Smooth muscle cell of trachea (primary cell): ENCODE results near the gene CT45A10. TPM values are rescaled to one million over a fixed set of nuclear protein-coding genes. Genes with fewer than 3 reads are reported as not detected.

Source experiments
- total RNA-seq: library from RNA; depleted of rRNA; stranded (reverse); fragments of >200 nt; gene quantifications from 2 replicates; pipeline ENCODE4 v1.2.1, GENCODE V29; 2014

CT45A10 gene, protein sequence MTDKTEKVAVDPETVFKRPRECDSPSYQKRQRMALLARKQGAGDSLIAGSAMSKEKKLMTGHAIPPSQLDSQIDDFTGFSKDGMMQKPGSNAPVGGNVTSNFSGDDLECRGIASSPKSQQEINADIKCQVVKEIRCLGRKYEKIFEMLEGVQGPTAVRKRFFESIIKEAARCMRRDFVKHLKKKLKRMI
- total RNA-seq = not detected in 2 replicates

DNA sequence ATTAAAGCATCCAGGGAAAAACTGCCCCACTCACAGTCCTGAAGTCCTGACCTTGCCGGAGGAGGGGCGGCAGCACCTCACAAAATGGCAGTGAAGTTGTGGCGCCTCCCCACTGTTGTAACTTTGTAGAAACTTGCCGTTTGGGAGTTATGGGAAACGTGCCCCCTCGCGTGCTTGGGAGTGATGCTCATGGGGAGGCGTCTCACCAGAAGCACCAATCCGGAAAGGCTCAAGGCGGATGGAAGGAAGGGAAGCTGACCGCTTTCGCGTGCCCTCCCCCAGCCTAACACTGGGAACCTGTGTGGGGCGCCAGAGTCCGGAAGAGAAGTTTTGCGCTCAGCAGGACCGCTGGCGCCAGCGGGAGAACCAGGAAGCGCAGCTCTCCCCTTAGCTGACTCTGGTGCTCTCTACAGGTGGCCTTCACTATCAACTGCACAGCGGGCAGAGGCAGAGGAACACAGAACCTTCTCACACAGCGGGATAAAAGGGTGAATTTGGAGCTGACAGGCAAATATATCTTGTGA lies at the start of gene CT45A10, which contains the start of gene SAGE1:
CT45A10 (minus strand) TSS at position 151 of the 524 bp plus-strand sequence. CDS start 8,100 bp downstream, outside the sequence.
SAGE1 (plus strand) TSS at position 423 of the 524 bp plus-strand sequence. CDS start 2,527 bp downstream, outside the sequence.

DNA sequence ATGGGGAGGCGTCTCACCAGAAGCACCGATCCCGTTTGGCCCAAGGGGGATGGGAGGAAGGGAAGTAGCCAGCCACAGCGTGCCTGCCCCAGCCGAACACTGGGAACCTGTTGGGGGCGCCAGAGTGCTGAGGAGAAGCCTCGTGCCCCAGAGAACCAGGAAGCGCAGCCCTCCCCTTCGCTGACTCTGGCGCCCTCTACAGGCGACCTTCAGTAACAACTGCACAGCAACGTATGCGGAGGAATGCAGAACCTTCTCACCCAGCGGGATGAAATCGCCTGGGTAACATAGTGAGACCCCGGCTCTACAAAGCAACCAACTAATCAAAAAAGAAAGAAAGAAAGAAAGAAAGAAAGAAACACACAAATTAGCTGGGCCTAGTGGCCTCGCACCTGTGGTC lies 21.5 kb downstream of the CT45A10 start, which contains the start of gene CT45A9:
CT45A9 (minus strand) TSS at position 101 of the 400 bp plus-strand sequence. CDS start 3,751 bp downstream, outside the sequence.

DNA sequence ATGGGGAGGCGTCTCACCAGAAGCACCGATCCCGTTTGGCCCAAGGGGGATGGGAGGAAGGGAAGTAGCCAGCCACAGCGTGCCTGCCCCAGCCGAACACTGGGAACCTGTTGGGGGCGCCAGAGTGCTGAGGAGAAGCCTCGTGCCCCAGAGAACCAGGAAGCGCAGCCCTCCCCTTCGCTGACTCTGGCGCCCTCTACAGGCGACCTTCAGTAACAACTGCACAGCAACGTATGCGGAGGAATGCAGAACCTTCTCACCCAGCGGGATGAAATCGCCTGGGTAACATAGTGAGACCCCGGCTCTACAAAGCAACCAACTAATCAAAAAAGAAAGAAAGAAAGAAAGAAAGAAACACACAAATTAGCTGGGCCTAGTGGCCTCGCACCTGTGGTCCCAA lies 38.8 kb downstream of the CT45A10 start, which contains the start of gene CT45A8:
CT45A8 (minus strand) TSS at position 101 of the 400 bp plus-strand sequence. CDS start 3,755 bp downstream, outside the sequence.

DNA sequence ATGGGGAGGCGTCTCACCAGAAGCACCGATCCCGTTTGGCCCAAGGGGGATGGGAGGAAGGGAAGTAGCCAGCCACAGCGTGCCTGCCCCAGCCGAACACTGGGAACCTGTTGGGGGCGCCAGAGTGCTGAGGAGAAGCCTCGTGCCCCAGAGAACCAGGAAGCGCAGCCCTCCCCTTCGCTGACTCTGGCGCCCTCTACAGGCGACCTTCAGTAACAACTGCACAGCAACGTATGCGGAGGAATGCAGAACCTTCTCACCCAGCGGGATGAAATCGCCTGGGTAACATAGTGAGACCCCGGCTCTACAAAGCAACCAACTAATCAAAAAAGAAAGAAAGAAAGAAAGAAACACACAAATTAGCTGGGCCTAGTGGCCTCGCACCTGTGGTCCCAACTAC lies 56.1 kb downstream of the CT45A10 start, which contains the start of gene CT45A7:
CT45A7 (minus strand) TSS at position 101 of the 400 bp plus-strand sequence. CDS start 3,747 bp downstream, outside the sequence.

Other genes with a start within 250 kb of the CT45A10 start
- not detected in 2 replicates for gene CT45A1, start 179.8 kb downstream of the CT45A10 start, total RNA-seq
- not detected in 2 replicates for gene CT45A3, start 125.3 kb downstream of the CT45A10 start, total RNA-seq
- not detected in 2 replicates for gene CT45A5, start 107.9 kb downstream of the CT45A10 start, total RNA-seq
- gene CT45A6, start 90.7 kb downstream of the CT45A10 start, total RNA-seq = not detected in 2 replicates
- not detected in 2 replicates for gene CT45A2, start 73.4 kb downstream of the CT45A10 start, total RNA-seq
- not detected in 2 replicates for gene CT45A7, start 56.2 kb downstream of the CT45A10 start, total RNA-seq
- not detected in 2 replicates for gene CT45A8, start 38.9 kb downstream of the CT45A10 start, total RNA-seq
- gene CT45A9, start 21.6 kb downstream of the CT45A10 start, total RNA-seq = not detected in 2 replicates
- gene SAGE1, start 272 bp upstream of the CT45A10 start, total RNA-seq = not detected in 2 replicates
- 11.4 and 12.9 TPM in 2 replicates for gene MMGT1, start 80.5 kb upstream of the CT45A10 start, total RNA-seq
- 21.7 and 32.6 TPM in 2 replicates for gene SLC9A6, start 92.0 kb upstream of the CT45A10 start, total RNA-seq